GM19240 (cell line): ENCODE results near the gene MSX2.
"Not testable (repeated sequence)": the region's sequence is repeated elsewhere in the genome, so short reads cannot be mapped to it uniquely, and the experiment has no call there.

Experiments
- DNase-seq: peaks from one replicate; pipeline ENCODE4 v3.0.0; 2011; ENCODE audit warnings: low spot score; ENCODE audit not compliant: insufficient read length

Gene MSX2

GRCh38 chr5:174733091-174733690, 8.8 kb downstream of the MSX2 start:
- no peak for DNase-seq

DNA sequence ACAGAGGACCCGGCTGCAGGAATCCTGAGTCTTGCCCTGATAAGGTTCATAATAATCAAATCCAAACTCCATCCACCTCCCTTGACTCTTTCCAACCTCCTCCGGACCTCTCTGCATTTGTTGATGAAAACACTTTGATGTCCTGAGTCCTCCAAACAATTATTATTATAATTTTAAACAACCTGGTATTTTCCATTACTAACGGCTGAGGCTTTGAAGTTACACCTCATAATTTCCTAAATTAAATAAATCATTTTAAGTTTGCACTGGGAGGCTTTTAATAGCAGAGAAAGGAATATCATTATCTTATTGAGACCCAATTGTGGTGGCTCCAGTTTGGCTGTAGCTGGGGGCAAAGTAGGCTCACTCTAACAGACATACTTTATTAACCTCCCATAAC, 9.5 kb downstream of the MSX2 start:
- DNase-seq = no peak

DNA sequence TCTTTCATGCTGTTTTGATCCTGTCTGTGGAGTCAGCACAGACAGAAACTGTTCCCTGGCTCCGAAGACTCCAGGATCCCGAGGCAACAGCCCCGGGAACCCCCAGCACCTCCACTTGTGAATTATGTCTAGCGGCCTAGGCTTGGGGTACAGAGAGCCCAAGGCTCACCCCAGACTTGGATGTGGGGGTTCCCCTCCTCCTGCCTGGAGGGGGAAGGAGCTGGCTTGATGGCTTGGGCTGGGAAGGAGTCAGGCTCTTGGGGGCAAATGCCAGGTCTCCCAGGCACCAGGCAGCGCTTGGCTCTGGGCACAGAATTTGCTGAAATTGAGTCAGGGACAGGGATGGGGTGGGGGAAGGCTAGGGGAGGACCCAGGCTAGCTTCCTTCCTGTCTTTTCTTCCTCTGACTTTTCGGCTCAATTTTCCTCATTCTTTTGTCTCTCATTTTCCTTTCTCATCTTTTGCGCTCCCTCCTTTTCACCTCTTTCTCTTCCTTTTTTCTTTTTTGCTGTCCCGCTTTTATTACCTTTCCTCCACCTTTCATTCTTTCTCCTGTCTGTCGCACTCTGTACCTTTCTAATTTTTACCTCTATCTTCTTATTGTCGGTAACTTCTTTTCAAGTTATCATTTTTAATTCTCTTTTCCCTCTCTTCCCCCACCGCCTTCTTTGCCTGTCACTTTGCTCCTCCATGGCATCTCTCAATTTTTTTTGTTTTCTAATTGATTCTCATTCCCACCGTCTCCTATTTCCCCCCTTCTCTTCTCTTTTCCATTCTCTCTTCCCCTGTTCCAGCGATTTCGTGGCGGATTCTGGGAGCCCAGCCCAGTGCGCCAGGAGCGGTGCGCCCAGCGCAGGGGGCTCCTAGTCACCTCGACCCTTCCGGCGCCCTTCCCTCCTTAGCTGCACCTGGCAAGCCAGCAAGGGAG, 10.5 kb downstream of the MSX2 start:
- DNase-seq = no peak

- DNase-seq = no peak
Measured at GRCh38 chr5:174735498-174736330, 11.3 kb downstream of the MSX2 start.

DNA sequence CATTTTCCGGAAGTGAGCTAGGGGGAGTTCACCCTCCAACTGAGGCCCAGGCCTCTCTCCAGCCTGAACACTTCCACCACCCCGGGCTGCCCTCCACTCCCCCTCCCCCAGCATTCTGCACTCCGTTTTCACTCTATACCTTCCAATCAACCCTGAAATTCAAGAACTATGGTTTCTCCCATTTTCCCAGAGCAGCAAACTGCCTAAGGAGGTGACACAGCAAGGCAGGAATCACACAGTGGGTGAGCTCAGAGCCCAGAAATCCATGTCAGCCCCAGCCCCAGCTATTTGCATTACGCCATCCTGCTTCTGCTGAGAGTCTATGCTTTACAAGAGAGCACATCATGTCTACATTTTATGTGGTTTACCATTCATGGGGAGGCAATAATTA, 11.9 kb downstream of the MSX2 start:
- DNase-seq = no peak

GRCh38 chr5:174736777-174737176, 12.4 kb downstream of the MSX2 start:
- DNase-seq = no peak

GRCh38 chr5:174737330-174737729, 12.9 kb downstream of the MSX2 start:
- no peak for DNase-seq

GRCh38 chr5:174741352-174741751, 17.0 kb downstream of the MSX2 start:
- no peak for DNase-seq

GRCh38 chr5:174744896-174745295, 20.5 kb downstream of the MSX2 start:
- no peak for DNase-seq

DNA sequence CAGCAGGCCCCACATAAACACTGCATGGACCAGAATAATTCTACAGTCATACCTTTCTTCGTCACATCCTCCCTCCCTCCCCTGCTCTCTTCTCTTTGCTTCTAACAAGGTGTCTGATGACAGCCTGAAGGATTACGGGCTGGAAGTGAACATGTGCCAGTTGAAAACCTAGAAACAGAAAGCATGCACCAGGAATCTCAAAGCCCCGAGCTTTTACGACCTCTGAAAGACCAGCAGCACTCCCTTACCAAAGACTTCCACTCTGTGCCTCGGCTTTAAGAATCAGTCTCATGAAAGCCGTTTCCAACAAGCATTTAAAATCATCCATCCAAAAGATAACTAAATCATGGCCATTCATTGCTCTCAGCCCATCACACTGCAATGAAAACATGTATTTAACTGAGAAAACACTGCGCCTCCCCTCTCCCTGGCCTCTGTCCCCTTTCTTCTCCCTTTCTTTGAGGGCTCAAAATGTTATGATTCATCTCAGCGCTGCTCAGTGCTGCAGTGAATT, 21.3 kb downstream of the MSX2 start:
- no peak for DNase-seq

DNA sequence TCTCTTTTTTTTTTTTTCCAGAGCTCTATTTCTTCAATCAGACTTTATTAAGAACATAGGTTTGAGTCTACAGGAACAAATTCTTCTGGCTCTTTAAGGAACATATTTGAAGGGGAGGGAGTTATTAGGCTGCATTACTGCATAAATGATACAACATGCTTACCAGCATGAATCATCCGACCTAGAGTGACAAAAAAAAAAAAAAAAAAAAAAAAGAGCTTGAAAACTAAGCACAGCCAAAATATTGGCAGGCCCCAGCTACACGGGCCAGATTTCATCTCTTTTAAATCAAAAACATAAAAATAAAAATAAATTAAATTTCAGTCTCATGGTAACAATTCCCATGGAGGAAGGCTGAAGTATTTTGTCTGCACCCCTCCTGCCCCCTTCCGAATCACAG, 26.3 kb downstream of the MSX2 start:
- no peak for DNase-seq

GRCh38 chr5:174751154-174752000, 27.0 kb downstream of the MSX2 start:
- DNase-seq = no peak

GRCh38 chr5:174752121-174752520, 27.7 kb downstream of the MSX2 start:
- DNase-seq = no peak

- no peak for DNase-seq
Measured at GRCh38 chr5:174755106-174755505, 30.7 kb downstream of the MSX2 start.

- no peak for DNase-seq
Measured at GRCh38 chr5:174759091-174759490, 34.7 kb downstream of the MSX2 start.

DNA sequence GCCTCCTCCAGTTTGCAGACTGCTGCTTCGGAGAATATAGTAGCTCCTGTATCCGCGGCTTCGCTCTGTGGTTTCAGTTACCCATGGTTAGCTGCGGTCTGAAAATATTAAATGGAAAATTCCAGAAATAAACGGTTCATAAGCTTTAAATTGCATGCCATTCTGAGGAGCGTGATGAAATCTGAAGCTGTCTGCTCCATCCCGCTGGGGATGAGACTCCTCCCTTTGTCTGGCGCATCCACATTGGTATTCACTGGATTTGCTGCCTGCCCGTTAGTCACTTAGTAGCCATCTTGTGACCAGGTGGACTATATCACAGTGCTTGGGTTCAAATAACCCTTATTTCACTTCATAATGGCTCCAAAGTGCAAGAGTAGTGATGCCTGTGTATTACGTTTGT, 36.3 kb downstream of the MSX2 start:
- no peak for DNase-seq

GRCh38 chr5:174761341-174761740, 37.0 kb downstream of the MSX2 start:
- not testable (repeated sequence) for DNase-seq

- DNase-seq = no peak
Measured at GRCh38 chr5:174764309-174764708, 39.9 kb downstream of the MSX2 start.

- no peak for DNase-seq
Measured at GRCh38 chr5:174765540-174765939, 41.2 kb downstream of the MSX2 start.

DNA sequence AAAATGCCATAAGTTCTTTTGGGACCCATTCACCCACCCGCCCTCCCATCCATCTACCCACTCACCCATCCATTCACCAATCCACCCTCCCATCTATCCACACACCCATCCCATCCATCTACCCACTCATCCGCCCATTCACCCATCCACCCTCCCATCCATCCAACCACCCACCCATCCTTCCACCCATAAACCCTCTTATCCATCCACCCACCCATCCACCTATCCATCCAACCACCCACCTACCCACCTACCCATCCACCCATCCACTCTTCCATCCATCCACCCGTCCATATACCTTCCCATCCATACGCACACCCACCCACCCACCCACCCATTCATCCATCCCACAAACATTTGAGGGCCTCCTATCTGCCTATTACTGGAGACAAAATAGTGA, 43.3 kb downstream of the MSX2 start:
- DNase-seq = no peak

- no peak for DNase-seq
Measured at GRCh38 chr5:174769005-174769404, 44.6 kb downstream of the MSX2 start.
